Activated T-helper 1 cell treated with anti-CD3 and anti-CD28 coated beads, Interleukin-12 subunit alpha, Interleukin-12 subunit beta, Interleukin-2, Interleukin-4 antibody, amounts not matched to agents 30 ng/mL and 10 ng/mL and 1 ng/mL, durations not matched to agents 14 hours and 24 hours and 36 hours (primary cell): ENCODE data around the gene SNX14. TPM values are rescaled to one million over a fixed set of nuclear protein-coding genes. Genes with fewer than 3 reads are reported as not detected.
"Not testable (repeated sequence)": the region's sequence is repeated elsewhere in the genome, so short reads cannot be mapped to it uniquely, and the experiment has no call there.

Experiments used
- DNase-seq: peaks from one replicate; pipeline ENCODE4 v3.0.0; 2021; ENCODE audit warnings: low spot score
- H3K27ac Mint-ChIP-seq: one replicate; pipeline ENCODE4 v1.8.0; 2021; ENCODE audit warnings: mild to moderate bottlenecking, mixed read lengths
- H3K27me3 Mint-ChIP-seq: one replicate; pipeline ENCODE4 v1.8.0; 2022; ENCODE audit warnings: mild to moderate bottlenecking, moderate library complexity, mixed read lengths; ENCODE audit not compliant: insufficient read depth
- H3K36me3 Mint-ChIP-seq: one replicate; pipeline ENCODE4 v1.8.0; 2021; ENCODE audit warnings: low read depth, mixed read lengths
- H3K4me1 Mint-ChIP-seq: one replicate; pipeline ENCODE4 v1.8.0; 2021; ENCODE audit warnings: low read depth, mixed read lengths
- H3K4me3 Mint-ChIP-seq: one replicate; pipeline ENCODE4 v1.8.0; 2021; ENCODE audit warnings: mild to moderate bottlenecking, moderate library complexity, mixed read lengths
- H3K9me3 Mint-ChIP-seq: one replicate; pipeline ENCODE4 v1.8.0; 2021; ENCODE audit warnings: mixed read lengths
- intact Hi-C: fragments of 100-400 bp; cut with micrococcal nuclease; formaldehyde crosslinking; loops from one replicate; pipeline ENCODE4 v1.15.1; 2024
- total RNA-seq: library from RNA; stranded (reverse); gene quantifications from 2 replicates; pipeline ENCODE4 v1.2.3, GENCODE V29; 2022

Gene SNX14
- total RNA-seq, 1 donor from 2014 or later = 49.5 TPM

DNA sequence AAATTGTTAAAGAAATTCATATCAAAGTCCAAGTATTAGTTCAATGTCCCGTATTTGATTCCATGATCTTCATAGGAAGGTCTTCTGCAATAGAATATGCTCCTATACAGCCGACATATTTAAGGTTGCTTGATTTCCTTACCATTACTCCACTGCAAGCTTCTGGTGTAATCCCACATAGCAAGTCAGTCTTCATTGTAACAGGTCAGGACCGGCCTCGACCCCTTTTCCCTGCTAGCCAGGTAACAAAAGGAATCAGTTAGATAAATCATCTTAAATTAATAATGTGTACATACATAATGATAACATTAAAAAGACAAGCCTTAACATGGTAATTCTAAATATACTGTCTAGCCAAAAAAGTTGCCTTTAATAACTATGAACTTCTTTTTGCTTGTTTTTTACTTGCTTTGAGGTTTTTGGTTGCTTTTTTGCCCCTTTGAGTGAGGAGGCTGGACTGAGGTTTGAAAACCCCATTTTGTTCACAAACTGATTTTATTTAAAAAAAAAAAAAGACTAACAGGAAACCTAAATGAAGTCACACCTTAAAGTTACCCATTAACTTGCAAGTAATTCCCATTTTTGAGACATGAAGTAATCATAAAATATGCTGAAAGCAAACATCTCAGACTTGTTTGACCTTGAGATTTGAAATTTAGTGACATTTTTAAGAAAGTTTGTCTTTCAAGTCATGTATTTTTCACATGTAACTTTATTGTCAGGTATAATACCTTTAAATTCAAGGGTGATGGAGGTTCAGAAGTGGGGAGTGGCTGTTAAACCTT is 19.2 kb upstream of the SNX14 start:
- H3K36me3 Mint-ChIP-seq = peaks cover 50% of the 10 kb centered on the region
- intact Hi-C loops = loop anchor here (1.0 to 2.0 kb wide), 2 partner anchors 14 to 61 kb away; no protein-coding TSS in a partner anchor
- H3K4me3 Mint-ChIP-seq = no peak overlapping the region
- H3K9me3 Mint-ChIP-seq = no peaks in the 10 kb centered on the region
- no peak overlapping the region for H3K27ac Mint-ChIP-seq
- H3K4me1 Mint-ChIP-seq = peaks cover 12% of the 10 kb centered on the region
- no peaks in the 10 kb centered on the region for H3K27me3 Mint-ChIP-seq
- no peak for DNase-seq

DNA sequence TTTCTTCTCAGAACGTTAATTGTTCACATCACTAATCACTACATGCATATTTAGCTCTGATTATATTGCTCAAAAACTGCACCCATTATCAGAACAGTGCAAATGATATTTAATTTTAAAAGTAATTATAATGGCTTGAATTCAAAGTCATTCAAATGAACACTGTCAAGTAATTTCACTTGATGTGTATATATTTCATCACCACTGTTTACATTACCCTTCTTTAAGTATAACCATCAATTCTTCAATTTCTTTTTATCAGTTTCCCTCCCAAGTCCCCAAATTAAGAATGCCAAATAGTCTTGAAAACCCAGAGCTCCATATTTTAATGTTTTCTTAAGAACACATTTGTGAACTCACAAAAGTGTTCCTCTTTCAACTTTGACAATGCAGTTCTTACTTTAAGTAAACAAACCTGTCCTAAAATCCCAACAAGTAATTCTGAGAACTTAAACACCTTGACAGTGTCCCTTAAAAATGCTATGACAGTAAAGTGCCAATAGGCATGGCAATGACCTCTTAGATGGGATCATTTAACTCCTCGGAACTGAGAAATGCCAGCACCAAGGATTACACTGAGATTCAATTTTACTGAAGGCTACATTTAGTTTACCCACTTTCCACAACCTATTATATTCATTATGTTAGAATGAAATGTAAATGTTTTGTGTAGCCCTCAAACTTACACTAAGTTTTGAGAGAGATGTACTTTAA is 16.7 kb upstream of the SNX14 start:
- Mint-ChIP-seq H3K4me3 (no peak overlapping the region), H3K9me3 (no peaks in the 10 kb centered on the region), H3K27me3 (no peaks in the 10 kb centered on the region), H3K4me1 (peaks cover 12% of the 10 kb centered on the region), H3K27ac (no peak overlapping the region), H3K36me3 (peaks cover 46% of the 10 kb centered on the region)
- intact Hi-C loops = no loop called here
- DNase-seq = no peak

GRCh38 chr6:85602100-85602499 is 8.4 kb upstream of the SNX14 start:
- H3K4me3 Mint-ChIP-seq = no peak overlapping the region
- DNase-seq = no peak
- H3K27me3 Mint-ChIP-seq = no peaks in the 10 kb centered on the region
- intact Hi-C loops = no loop called here
- H3K36me3 Mint-ChIP-seq = peaks cover 12% of the 10 kb centered on the region
- no peaks in the 10 kb centered on the region for H3K4me1 Mint-ChIP-seq
- no peak overlapping the region for H3K27ac Mint-ChIP-seq
- no peaks in the 10 kb centered on the region for H3K9me3 Mint-ChIP-seq

DNA sequence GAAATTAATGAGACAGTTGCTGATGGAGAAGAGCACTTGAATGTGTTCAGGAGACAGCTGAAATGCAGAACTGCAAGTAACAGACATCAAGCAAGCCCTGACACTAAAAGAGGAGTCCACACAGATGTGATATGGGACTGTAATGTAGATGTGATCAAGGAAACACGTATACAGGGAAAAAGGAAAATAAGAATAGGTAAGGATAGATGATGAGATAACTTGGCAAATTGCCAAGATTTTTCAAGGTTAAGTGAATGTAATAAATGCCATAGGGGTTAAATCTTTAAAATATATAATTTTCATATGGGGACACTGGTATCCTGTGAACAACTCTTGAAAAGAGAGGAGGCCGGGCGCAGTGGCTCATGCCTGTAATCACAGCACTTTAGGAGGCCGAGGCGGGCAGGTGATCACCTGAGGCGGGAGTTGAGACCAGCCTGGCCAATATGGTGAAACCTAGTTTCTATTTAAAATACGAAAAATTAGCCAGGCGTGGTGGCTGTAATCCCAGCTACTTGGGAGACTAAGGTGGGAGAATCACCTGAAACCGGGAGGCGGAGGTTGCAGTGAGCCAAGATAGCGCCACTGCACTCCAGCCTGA is 7.2 kb upstream of the SNX14 start:
- H3K27me3 Mint-ChIP-seq = no peaks in the 10 kb centered on the region
- intact Hi-C loops = loop anchor here (1.0 kb wide), 1 partner anchor 23 kb away; no protein-coding TSS in a partner anchor
- no peak for DNase-seq
- no peaks in the 10 kb centered on the region for H3K4me1 Mint-ChIP-seq
- H3K27ac Mint-ChIP-seq = no peak overlapping the region
- H3K36me3 Mint-ChIP-seq = peaks cover 12% of the 10 kb centered on the region
- no peaks in the 10 kb centered on the region for H3K9me3 Mint-ChIP-seq
- H3K4me3 Mint-ChIP-seq = no peak overlapping the region

DNA sequence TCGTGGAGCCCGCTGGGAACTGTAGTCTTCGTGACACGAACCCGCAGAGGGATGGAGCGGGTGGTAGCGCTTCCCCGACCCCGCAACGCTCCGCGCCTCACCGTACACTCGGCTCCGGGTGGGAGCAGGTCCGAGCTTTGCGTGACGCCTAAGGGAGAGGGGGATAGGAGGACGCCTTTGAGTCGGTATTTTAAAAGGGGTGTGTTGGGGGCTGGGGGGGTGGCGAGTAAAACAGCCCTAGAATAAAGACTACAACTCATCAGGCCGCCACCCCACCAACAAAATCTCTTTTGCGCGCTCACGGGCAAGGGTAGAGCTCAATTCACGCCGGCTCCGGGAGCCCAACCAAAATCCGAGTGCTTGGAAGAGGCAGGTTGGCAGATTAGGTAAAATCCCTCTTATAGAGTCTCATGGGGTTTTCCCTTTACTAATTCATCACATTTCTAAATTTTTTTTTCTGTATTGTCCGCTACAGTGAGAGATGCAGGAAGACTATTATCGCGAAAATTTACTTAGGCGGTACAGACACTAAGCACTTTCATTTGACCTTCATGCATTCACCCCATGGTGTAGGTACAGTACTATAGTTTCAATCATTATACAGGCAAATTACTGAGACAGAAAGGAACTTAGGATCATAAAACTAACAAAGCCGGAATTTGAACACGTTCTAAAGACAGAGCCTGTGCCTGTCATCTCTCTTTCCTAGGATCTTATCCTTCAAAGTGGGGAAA is 706 bp upstream of the SNX14 start:
- Mint-ChIP-seq H3K27ac (peak overlapping the region; percentile 93), H3K4me3 (peak overlapping the region; percentile 94), H3K9me3 (no peaks in the 10 kb centered on the region), H3K27me3 (no peaks in the 10 kb centered on the region), H3K4me1 (peaks cover 14% of the 10 kb centered on the region), H3K36me3 (peaks cover 16% of the 10 kb centered on the region)
- no peak for DNase-seq
- intact Hi-C loops = loop anchor here (1.0 to 5.0 kb wide), 5 partner anchors 49 to 1367 kb away; partner anchors contain the start of genes CEP162 and NT5E

DNA sequence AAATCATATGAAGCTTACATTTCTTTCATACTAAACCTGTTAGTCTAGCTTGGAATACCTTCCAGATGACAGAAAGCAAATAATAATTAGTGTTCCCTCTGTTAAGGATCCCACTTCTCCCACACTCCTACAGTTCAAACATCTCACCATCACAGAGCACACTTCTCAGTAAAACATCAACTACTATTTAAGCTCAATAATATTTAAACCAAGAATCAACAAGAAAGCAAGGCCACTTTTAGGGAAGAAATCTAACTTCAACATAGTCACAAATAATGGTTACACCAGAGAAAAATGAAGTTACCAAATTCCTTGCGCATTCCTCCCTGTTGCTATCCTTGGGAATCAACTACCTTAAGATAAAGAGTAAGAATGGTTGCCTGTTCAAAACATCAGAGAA is 1.6 kb downstream of the SNX14 start:
- H3K9me3 Mint-ChIP-seq = no peaks in the 10 kb centered on the region
- H3K27me3 Mint-ChIP-seq = no peaks in the 10 kb centered on the region
- peak overlapping the region; percentile 94 for H3K4me3 Mint-ChIP-seq
- peaks cover 14% of the 10 kb centered on the region for H3K4me1 Mint-ChIP-seq
- no peak for DNase-seq
- peak overlapping the region; percentile 70 for H3K27ac Mint-ChIP-seq
- peaks cover 17% of the 10 kb centered on the region for H3K36me3 Mint-ChIP-seq
- intact Hi-C loops = loop anchor here (2.0 to 5.0 kb wide), 3 partner anchors 131 to 1365 kb away; partner anchors contain the start of gene CEP162

DNA sequence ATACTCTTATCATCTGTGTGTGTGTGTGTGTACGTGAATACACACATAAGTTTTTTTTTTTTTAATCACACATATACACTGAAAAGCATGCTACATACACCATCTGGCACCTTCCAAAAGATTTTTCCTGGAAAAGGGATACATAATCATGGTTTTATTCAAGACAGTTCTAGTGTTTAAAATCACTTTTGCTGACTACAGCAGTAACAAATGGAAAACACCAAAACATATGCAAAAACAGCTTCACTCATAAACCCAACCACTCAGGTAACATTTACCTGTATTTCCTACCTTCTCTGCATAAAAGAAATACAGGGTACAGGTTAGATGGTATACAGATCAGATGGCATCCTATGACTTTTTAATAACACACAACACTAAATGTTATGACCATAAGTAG is 2.5 kb downstream of the SNX14 start:
- H3K27ac Mint-ChIP-seq = no peak overlapping the region

DNA sequence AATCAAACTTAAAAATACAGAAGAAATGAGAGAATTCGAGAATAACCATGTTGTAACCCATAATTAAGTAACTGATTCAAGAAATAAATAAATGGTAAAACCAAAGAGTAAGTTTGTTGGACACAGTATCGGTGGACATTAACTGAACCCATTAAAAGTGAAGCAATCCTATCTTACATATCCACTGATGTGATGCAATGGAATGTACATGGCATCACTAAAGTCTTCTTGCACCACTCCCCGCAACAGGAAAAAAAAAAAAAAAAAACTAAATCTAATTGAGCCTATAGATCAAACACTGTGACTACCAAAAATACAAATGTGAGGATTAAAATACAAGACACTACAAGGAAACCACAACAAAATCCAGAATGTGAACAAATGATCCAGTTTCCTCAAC is 7.9 kb downstream of the SNX14 start:
- Mint-ChIP-seq H3K27me3 (no peaks in the 10 kb centered on the region), H3K36me3 (peaks cover 45% of the 10 kb centered on the region), H3K27ac (no peak overlapping the region), H3K9me3 (peaks cover 46% of the 10 kb centered on the region), H3K4me3 (no peak overlapping the region), H3K4me1 (peaks cover 4% of the 10 kb centered on the region)
- intact Hi-C loops = no loop called here
- no peak for DNase-seq

More for the DNA sequence above, 2.5 kb downstream of the SNX14 start:
- no peak for DNase-seq
- intact Hi-C loops = loop anchor here (5.0 kb wide), 2 partner anchors 229 to 1364 kb away; partner anchors contain the start of gene CEP162
- Mint-ChIP-seq H3K9me3 (no peaks in the 10 kb centered on the region), H3K27me3 (no peaks in the 10 kb centered on the region), H3K36me3 (peaks cover 18% of the 10 kb centered on the region), H3K4me1 (peaks cover 14% of the 10 kb centered on the region), H3K4me3 (peak overlapping the region; percentile 23)

DNA sequence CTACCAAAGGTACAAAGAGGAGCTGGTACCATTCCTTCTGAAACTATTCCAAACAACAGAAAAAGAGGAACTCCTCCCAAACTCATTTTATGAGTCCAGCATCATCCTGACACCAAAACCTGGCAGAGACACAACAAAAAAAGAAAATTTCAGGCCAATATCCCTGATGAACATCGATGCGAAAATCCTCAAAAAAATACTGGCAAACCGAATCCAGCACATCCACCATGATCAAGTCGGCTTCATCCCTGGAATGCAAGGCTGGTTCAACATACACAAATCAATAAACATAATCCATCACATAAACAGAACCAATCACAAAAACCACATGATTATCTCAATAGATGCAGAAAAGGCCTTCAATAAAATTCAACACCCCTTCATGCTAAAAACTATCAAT is 10.8 kb downstream of the SNX14 start:
- H3K4me1 Mint-ChIP-seq, H3K4me3 Mint-ChIP-seq, H3K27ac Mint-ChIP-seq, intact Hi-C loops, DNase-seq, H3K27me3 Mint-ChIP-seq: not testable (repeated sequence)
- peaks cover 34% of the 10 kb centered on the region for H3K36me3 Mint-ChIP-seq
- peaks cover 46% of the 10 kb centered on the region for H3K9me3 Mint-ChIP-seq

DNA sequence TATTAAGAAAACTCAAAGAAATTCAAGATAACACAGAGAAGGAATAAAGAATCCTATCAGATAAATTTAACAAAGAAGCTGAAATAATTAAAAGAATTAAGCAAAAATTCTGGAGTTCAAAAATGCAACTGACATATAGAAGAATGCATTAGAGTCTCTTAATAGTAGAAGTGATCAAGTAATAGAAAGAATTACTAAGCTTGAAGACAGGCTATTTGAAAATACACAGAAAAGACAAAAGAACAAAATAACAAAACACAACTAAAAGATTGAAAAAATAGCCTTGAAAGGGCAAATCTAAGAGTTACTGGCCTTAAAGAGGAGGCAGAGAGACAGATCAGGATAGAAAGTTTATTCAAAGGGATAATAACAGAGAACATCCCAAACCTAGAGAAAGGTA is 12.1 kb downstream of the SNX14 start:
- Mint-ChIP-seq H3K4me3 (no peak overlapping the region), H3K27ac (no peak overlapping the region), H3K9me3 (peaks cover 46% of the 10 kb centered on the region), H3K4me1 (peaks cover 9% of the 10 kb centered on the region), H3K36me3 (peaks cover 32% of the 10 kb centered on the region), H3K27me3 (no peaks in the 10 kb centered on the region)
- intact Hi-C loops = no loop called here
- DNase-seq = no peak

GRCh38 chr6:85580878-85581267 is 12.8 kb downstream of the SNX14 start:
- Mint-ChIP-seq H3K9me3 (peaks cover 44% of the 10 kb centered on the region), H3K27ac (no peak overlapping the region), H3K27me3 (no peaks in the 10 kb centered on the region), H3K4me3 (no peak overlapping the region), H3K36me3 (peaks cover 29% of the 10 kb centered on the region), H3K4me1 (peaks cover 9% of the 10 kb centered on the region)
- intact Hi-C loops = no loop called here
- no peak for DNase-seq

- no peaks in the 10 kb centered on the region for H3K27me3 Mint-ChIP-seq
- H3K36me3 Mint-ChIP-seq = peaks cover 32% of the 10 kb centered on the region
- intact Hi-C loops = no loop called here
- H3K4me1 Mint-ChIP-seq = peaks cover 13% of the 10 kb centered on the region
- H3K9me3 Mint-ChIP-seq = peaks cover 42% of the 10 kb centered on the region
- no peak overlapping the region for H3K4me3 Mint-ChIP-seq
- H3K27ac Mint-ChIP-seq = no peak overlapping the region
- no peak for DNase-seq
These were observed 13.4 kb downstream of the SNX14 start for GRCh38 chr6:85580118-85580877.
